Suprapubic skin (tissue), 4 donors: ENCODE results near the gene NFYC.

Experiments used
- POLR2A ChIP-seq, 2 donors: fragments of 450-650 bp; IDR thresholded peaks; one replicate each; pipeline ENCODE4 v1.6.1; 2017; ENCODE audit warnings: antibody characterized with exemption in 2 of 2, mild to moderate bottlenecking in 2 of 2, moderate library complexity in 2 of 2
- POLR2AphosphoS5 ChIP-seq, 3 donors: sonication (generic); formaldehyde crosslinking; IDR thresholded peaks; one replicate each; pipeline ENCODE4 v1.6.1; 2017; ENCODE audit warnings: antibody characterized with exemption in 3 of 3
- TF ChIP-seq, protein P1 (sequence below), 2 donors: fragments of 200-600 bp in 1 of 2; fragments of 450-650 bp in 1 of 2; sonication (generic) in 1 of 2; IDR thresholded peaks; one replicate each; pipeline ENCODE4 v1.5.1; 2016 to 2019; ENCODE audit warnings: antibody characterized with exemption in 2 of 2, mild to moderate bottlenecking in 1 of 2, moderate library complexity in 1 of 2

DNA sequence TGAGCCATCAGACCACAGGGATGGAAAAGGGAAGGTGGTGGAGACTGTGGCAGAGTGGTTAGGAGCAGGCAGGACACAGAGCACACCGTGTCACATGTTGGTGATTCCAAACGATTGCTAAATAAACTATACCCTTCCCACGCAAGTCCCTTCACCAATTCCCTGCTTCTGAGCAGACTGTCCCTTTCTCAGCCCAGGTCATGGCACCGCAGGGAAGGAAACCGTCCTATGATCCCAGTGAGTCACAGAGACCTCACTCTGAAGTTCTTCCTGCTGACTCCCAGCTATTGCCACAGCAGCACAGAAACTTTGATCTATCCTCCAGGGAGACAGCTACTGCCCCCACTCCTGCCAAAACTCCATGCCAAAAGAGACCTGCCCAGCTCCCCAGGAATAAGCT lies 45.2 kb upstream of the NFYC start:
- TF ChIP-seq, protein P1, sequence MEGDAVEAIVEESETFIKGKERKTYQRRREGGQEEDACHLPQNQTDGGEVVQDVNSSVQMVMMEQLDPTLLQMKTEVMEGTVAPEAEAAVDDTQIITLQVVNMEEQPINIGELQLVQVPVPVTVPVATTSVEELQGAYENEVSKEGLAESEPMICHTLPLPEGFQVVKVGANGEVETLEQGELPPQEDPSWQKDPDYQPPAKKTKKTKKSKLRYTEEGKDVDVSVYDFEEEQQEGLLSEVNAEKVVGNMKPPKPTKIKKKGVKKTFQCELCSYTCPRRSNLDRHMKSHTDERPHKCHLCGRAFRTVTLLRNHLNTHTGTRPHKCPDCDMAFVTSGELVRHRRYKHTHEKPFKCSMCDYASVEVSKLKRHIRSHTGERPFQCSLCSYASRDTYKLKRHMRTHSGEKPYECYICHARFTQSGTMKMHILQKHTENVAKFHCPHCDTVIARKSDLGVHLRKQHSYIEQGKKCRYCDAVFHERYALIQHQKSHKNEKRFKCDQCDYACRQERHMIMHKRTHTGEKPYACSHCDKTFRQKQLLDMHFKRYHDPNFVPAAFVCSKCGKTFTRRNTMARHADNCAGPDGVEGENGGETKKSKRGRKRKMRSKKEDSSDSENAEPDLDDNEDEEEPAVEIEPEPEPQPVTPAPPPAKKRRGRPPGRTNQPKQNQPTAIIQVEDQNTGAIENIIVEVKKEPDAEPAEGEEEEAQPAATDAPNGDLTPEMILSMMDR (IDR thresholded peaks at IDR 0.05) = no peak
- TF ChIP-seq POLR2AphosphoS5 (IDR thresholded peaks at IDR 0.05) = no peak
- TF ChIP-seq POLR2A (IDR thresholded peaks at IDR 0.05) = no peak
